AG04450 (cell line): ENCODE measurements around the gene RNF17. TPM values are rescaled to one million over a fixed set of nuclear protein-coding genes. Genes with fewer than 3 reads are reported as not detected.
A peak's percentile ranks its signal among the peaks of the same experiment; 100 is the strongest.
"Not testable (repeated sequence)": the region's sequence is repeated elsewhere in the genome, so short reads cannot be mapped to it uniquely, and the experiment has no call there.

ENCODE experiments used
- CTCF ChIA-PET: fragments of 300-600, 350-600 bp; formaldehyde crosslinking; extraction: SDS; loops from one replicate; lab custom pipeline; 2022; ENCODE audit warnings: antibody characterized with exemption, inconsistent platforms; lab: Charles Lee
- POLR2A ChIA-PET: fragments of 350-600 bp; formaldehyde crosslinking; extraction: SDS; loops from one replicate; lab custom pipeline; 2021; ENCODE audit warnings: antibody characterized with exemption, inconsistent platforms; lab: Yijun Ruan, JAX
- DNase-seq: peaks from one replicate; pipeline ENCODE4 v3.0.0-alpha.2; 2011; ENCODE audit warnings: low read depth, low spot score
- H3K27ac ChIP-seq: one replicate; pipeline ENCODE4 v1.5.1; 2012; ENCODE audit warnings: low read depth, low read length, control low read depth
- H3K27me3 ChIP-seq: one replicate; pipeline ENCODE4 v1.6.0; 2012; ENCODE audit warnings: low read length; ENCODE audit not compliant: control insufficient read depth, insufficient read depth
- H3K4me3 ChIP-seq: 2 replicates; pipeline ENCODE4 v1.5.1; 2011; ENCODE audit warnings: mild to moderate bottlenecking, low read depth, low read length, control low read depth
- H3K9me3 ChIP-seq: 2 replicates; pipeline ENCODE4 v1.5.1; 2012; ENCODE audit warnings: low read length; ENCODE audit not compliant: control insufficient read depth, insufficient read depth
- CTCF ChIP-seq: IDR thresholded peaks from 2 replicates; pipeline ENCODE4 v1.5.1; 2011; ENCODE audit warnings: low read depth, low read length, control low read depth, inconsistent platforms
- polyA plus RNA-seq: library from polyadenylated mRNA; depleted of rRNA; stranded (reverse); fragments of >200 nt; gene quantifications from 2 replicates; pipeline ENCODE4 v1.2.3, GENCODE V29; 2011

RNF17 gene
- polyA plus RNA-seq, 1 experiment: 0.05 TPM

GRCh38 chr13:24827799-24828198, 63.8 kb downstream of the RNF17 start:
- no peak for TF ChIP-seq CTCF
- DNase-seq: no peak
- H3K27ac ChIP-seq: no peak overlapping the region
- CTCF ChIA-PET: no interaction called here
- H3K9me3 ChIP-seq: no peaks in the 10 kb centered on the region
- POLR2A ChIA-PET: no interaction called here
- H3K4me3 ChIP-seq: no peak overlapping the region
- H3K27me3 ChIP-seq: no peaks in the 10 kb centered on the region

DNA sequence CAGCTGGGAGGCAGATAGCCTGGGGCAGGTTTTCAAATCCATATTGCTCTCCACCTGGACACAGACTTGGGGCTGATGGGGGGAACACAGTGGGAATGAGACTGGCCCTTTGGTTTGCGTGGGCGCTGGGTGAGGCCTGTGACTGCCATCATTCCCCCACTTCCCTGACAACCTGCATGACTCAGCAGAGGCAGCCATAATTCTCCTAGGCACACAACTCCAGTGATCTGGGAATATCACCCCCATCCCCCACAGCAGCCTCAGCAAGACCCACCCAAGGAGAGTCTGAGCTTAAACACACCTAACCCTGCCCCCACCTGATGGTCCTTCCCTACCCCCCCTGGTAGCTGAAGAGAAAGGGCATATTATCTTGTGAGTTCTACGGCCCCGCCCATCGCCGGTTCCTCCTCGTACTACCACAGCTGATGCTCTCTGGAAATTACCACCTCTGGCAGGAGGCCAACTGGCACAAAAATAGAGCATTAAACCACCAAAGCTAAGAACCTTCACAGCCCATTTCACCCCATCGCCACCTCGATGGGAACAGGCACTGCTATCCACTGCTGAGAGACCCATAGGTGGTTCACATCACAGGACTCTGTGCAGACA, 71.0 kb downstream of the RNF17 start:
- DNase-seq: no peak
- CTCF ChIA-PET: no interaction called here
- Histone ChIP-seq H3K4me3 (no peak overlapping the region), H3K27me3 (no peaks in the 10 kb centered on the region), H3K27ac (no peak overlapping the region), H3K9me3 (no peaks in the 10 kb centered on the region)
- no peak for TF ChIP-seq CTCF
- POLR2A ChIA-PET: no interaction called here

DNA sequence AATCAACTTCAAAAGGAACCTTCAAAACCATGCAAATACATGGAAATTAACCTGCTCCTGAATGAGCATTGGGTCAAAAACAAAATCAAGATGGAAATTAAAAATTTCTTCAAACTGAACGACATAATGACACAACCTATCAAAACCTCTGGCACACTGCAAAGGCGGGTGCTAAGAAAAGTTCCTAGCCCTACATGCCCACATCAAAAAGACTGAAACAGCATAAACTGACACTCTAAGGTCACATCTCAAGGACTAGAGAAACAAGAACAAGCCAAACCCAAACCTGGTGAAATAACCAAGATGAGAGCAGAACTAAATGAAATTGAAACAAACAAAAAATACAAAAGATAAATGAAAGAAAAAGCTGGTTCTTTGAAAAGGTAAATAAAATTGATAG, 73.6 kb downstream of the RNF17 start:
- H3K9me3 ChIP-seq, POLR2A ChIA-PET, DNase-seq, CTCF ChIA-PET, H3K27ac ChIP-seq, H3K4me3 ChIP-seq, H3K27me3 ChIP-seq: not testable (repeated sequence)

GRCh38 chr13:24842549-24843274, 78.7 kb downstream of the RNF17 start:
- TF ChIP-seq CTCF: no peak
- Histone ChIP-seq H3K4me3 (no peak overlapping the region), H3K27me3 (no peaks in the 10 kb centered on the region), H3K27ac (no peak overlapping the region), H3K9me3 (no peaks in the 10 kb centered on the region)
- ChIA-PET CTCF (no interaction called here), POLR2A (no interaction called here)
- no peak for DNase-seq

DNA sequence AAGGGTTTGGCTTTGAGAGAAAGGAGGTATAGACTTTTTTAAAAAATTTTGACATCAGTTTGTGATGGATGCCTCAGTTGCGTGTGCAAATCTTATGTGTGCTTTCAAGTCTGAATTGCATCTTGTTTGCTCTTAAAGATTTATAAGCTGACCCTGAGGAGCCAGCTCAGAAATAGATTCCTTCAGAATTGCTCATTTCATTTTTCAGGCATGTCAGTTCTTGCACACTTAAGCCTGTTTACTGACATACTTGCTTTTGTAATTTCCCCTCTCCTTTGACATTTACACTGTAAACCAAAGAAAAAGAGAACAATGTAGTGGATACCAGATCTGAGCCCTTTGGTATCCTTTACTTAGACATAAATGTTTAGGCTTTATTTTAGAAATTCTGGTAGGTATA, 87.6 kb downstream of the RNF17 start:
- H3K27me3 ChIP-seq: no peaks in the 10 kb centered on the region
- H3K4me3 ChIP-seq: no peak overlapping the region
- peak; percentile 11 for DNase-seq
- CTCF ChIA-PET: interaction anchor here (1.0 kb wide), 1 partner anchor 14 kb away, joined by 5 read pairs; no protein-coding TSS in a partner anchor
- no peak overlapping the region for H3K27ac ChIP-seq
- TF ChIP-seq CTCF: no peak
- no peaks in the 10 kb centered on the region for H3K9me3 ChIP-seq
- POLR2A ChIA-PET: no interaction called here
